GM19468 (cell line): ENCODE measurements around the gene RPUSD2.

ENCODE experiments used
- ATAC-seq: cut with Tn5 transposase; IDR thresholded peaks from one replicate; pipeline ENCODE4 v1.9.1; 2021; ENCODE audit warnings: mild to moderate bottlenecking, moderate library complexity, moderate number of reproducible peaks; ENCODE audit not compliant: unreplicated experiment; ENCODE audit errors: extremely low read depth

RPUSD2 gene, protein sequence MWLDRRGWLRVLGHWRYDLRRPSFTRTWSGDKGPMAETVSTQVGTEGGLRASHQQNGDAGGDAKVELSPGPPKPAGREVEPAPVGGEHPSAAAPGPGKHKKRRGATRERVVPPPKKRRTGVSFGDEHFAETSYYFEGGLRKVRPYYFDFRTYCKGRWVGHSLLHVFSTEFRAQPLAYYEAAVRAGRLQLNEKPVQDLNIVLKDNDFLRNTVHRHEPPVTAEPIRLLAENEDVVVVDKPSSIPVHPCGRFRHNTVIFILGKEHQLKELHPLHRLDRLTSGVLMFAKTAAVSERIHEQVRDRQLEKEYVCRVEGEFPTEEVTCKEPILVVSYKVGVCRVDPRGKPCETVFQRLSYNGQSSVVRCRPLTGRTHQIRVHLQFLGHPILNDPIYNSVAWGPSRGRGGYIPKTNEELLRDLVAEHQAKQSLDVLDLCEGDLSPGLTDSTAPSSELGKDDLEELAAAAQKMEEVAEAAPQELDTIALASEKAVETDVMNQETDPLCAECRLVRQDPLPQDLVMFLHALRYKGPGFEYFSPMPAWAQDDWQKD

DNA sequence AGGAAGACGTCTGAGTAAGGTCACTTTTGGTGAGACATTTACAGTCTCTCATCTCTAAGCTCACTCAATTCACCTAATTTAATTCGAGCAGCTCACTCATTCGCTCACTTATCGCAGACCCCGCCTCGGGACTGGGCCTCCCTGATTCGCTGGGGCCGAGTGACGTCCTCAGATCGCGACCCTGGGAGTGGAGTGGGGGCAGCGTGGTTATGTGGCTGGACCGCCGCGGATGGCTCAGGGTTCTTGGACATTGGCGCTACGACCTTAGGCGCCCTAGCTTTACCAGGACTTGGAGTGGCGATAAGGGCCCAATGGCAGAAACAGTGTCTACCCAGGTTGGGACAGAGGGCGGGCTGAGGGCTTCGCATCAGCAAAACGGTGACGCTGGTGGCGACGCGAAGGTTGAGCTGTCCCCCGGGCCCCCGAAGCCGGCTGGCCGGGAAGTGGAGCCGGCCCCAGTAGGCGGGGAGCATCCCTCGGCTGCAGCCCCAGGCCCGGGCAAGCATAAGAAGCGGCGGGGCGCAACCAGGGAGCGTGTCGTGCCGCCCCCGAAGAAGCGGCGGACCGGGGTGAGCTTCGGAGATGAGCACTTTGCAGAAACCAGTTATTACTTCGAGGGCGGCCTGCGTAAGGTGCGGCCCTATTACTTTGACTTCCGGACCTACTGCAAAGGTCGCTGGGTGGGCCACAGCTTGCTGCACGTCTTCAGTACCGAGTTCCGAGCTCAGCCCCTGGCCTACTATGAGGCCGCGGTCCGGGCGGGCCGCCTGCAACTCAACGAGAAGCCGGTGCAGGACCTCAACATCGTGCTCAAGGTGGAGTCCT is at the start of gene RPUSD2:
Gene RPUSD2, plus strand, starts transcription at position 171 of the 825 bp plus-strand sequence. Its CDS starts 39 bp downstream, at position 210.
- peak; percentile 27 for ATAC-seq

DNA sequence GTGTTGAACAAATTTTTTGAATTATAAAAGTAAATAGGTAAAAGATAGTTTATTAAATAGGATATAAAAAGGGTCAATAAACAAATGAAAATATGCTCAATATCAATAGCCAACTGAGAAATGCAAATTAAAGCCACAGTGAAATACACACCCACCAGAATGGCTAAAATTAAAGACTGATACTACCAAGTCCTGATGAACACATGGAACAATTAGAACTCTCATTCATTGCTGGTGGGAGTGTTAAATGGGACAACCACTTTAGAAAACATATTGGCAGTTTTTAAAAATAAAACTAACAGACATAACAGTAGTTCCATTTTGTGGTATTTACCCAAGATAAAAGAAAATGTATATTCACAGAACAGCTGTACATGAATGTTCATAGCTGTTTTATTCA is 45.5 kb upstream of the RPUSD2 start:
- no peak for ATAC-seq

DNA sequence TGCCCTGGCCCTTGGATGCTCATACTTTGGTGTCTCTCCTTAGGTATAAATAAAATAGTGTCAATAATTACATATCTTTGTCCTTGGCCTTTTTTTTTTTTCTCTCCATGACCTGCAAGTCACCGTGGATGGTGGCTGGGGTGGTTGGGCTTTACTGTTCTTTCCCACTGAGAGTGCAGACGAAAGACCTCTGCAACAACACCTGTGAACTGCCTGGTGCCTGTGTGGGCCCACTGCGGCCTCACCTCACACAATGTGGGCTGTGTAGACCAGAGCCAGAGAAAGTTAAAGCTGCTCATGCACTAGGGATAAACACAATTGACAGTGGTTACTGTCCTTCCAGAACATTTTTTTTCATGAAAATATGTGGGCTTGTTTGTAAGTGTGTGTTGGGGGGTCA is 43.2 kb upstream of the RPUSD2 start:
- ATAC-seq: no peak

DNA sequence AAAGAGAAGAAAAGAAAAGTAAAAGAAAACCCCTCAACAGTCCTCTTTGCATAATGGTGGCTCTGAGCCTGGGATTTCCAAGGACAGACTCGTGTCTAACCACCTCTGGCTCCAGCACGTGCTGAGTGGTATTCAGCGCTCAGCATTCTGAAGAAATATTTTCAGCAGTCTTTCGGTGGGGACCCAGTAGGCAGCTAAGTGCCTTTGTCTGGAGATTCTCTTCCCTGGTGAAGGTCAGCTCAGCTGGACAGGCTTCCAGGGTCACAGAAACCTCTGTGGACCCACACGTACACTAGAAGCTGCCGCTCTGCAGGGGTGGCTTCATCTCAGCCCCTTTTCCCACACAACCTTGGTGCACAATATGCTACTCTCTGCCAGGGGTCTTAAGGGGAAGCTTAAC is 40.3 kb upstream of the RPUSD2 start:
- no peak for ATAC-seq

DNA sequence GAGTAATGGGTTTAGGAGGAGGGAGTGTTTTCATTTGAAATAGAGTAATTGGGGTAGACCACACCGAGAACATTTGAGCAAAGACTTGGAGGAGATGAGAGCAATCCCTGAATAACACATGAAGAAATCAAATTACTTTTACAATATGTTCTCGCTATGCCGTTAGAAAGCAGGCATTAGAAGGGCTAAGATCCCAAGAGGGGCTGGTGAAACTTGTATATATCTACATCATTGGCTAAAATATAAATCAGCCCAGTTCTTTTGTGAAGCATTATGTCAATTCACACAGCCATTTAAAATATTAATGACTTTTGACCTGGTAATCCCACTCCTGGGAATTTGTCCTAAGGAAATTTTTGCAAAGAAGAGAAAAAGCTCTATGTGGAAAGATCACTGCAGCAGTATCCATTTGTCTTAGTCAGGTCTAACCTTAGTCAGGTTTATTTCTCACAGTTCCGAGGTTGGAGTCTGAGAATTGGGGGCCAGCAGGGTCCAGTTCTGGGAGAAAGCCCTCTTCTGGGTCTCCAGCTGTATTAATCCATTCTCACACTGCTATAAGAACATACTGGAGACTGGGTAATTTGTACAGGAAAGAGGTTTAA is 35.2 kb upstream of the RPUSD2 start:
- no peak for ATAC-seq

DNA sequence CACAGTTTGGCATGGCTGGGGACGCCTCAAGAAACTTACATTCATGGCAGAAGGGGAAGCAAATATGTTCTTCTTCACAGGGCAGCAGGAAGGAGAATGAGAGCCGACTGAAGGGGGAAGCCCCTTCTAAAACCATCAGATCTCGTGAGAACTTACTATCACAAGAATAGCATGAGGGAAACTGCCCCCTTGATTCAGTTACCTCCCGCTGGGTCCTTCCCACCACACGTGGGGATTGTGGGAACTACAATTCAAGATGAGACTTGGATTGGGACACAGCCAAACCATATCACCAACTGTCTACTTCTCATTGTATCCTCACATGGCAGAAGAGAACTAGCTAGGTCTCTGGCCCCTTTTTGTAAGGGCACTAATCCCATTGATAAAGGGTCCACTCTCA is 34.7 kb upstream of the RPUSD2 start:
- ATAC-seq: no peak

DNA sequence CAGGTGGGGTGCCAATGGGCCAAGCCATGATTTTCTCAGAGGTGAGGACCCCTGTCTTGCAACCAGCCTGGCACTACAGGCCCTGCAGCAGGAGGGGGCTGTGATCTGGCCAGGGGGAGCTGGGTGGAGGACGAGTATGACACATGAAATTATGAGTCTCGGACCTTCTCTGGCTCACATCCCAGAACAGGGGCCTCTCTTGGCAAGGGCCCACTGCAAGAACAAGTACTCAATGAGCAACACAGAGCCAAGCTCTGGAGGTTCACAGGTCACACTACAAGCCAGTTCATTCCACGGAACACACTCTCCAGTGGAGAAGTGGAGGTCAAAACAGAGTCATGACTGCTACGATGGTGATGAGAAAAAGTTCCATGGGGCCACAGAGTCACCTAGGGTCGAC is 32.6 kb upstream of the RPUSD2 start:
- no peak for ATAC-seq

DNA sequence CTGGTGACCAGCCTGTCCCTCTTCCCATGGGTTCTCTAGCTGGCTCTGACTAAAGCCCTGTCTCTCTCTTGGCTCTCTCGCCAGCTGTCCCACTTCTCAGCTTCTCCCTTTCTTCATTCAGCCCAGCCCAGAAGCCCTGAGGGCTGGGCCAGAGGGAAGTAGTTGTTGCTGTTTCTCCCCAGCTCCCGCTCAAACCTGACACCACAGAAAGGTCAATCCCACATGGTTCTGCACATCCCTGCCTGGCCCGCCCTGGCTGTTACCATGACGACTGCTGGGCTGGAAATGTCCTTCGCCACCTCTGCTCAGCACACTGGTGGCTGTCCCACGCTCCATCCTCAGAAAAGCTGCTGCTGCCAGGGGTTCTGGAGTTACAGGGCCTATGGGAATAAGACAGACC is 30.1 kb upstream of the RPUSD2 start:
- ATAC-seq: no peak

DNA sequence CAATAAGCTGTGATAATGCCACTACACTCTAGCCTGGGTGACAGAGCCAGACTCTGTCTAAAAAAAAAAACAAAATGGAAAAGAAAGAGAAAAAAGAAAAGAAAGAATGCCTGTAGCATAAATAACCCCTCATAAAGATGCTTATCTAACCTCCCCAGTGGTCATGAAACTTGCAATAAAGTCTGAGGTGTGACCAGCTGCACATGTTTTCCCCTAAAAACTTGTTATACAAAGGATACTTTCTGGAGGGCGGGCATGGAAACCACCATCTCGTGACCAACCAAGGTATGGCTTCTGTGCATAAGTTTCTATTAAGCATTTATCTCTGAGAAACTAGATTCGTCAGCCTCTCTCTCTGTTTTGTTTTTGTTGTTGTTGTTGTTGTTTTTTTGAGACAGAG is 26.0 kb upstream of the RPUSD2 start:
- ATAC-seq: no peak

DNA sequence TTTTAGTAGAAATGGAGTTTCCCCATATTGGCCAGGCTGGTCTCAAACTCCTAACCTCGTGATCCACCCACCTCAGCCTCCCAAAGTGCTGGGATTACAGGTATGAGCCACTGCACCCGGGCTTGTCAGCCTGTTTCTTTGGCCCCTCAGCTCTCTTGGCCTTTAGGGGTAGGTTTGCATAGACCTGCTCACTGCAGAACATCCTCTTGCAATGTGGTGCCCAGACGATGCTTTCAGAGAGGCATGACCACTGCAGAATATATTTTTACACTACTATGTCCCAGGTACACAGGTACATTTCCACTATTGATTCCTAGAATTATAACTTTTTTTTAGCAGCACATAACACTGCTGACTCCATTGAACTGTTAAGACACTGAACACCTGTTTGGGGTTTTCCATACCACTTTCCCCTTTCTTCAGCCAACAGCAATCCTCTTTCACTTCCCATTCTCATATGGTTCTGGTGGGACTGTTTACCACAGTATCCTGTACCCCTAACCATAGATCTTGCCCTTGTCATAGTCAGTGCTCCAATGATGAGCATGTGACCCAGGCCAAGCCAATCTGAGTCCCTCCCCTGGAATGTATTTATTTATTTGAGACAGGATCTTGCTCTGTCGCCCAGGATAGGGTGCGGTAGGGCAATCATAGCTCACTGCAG is 25.3 kb upstream of the RPUSD2 start:
- ATAC-seq: no peak

DNA sequence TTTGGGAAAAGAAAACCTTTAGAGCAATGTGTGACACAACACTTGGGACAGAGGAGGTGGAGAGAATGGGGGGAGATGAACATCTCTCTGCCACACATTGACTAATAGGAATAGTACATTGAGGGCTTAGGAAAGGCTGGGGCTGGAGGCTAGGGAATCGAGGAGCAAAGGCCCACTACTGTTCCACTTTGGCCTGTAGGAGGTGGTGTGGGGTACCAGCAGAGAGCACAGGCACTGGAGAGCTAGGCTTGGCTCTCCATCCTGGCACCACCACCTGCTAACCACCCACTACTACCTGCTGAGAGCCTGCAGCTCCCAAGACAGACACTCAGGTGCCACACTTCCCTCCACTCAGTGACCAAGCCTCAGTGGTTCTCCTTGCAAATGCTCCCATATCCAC is 23.6 kb upstream of the RPUSD2 start:
- no peak for ATAC-seq

DNA sequence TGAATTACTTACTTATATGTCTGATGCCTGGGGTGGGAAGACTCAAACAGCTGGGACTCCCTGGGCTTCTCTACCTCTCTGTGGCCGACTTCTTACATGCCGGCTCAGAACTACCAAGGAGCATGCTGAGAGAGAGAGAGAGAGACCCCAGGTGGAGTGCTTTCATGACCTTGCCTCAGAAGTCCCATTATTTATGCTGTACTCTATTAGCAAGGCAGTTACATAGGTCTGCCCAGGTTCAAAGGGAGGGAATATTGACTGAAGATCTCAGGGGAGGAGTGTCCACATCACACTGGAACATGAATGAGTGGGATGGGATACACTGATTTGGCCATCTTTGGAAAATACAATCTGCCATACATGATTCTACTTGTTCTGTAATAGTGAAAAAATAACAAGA is 20.5 kb upstream of the RPUSD2 start:
- ATAC-seq: no peak

DNA sequence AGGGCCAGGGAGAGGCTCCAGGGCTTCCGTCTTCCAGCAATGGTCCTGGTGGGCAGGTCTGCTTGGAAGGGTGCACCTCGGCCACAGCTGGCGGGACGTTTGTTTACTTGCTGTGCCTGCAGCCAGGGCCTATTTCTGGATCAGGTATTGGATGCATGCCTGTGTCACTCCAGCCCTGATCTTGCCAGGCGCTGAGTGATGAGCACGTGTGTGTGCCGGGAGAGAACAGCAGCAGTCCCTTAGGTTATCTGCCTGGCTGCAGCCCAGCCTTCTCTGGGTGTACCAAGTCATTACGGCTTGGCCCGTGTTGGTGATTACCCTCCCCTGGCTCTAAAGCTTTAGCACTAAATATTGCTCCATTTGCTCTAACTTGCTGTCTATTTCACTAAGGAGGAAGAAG is 19.2 kb upstream of the RPUSD2 start:
- no peak for ATAC-seq

DNA sequence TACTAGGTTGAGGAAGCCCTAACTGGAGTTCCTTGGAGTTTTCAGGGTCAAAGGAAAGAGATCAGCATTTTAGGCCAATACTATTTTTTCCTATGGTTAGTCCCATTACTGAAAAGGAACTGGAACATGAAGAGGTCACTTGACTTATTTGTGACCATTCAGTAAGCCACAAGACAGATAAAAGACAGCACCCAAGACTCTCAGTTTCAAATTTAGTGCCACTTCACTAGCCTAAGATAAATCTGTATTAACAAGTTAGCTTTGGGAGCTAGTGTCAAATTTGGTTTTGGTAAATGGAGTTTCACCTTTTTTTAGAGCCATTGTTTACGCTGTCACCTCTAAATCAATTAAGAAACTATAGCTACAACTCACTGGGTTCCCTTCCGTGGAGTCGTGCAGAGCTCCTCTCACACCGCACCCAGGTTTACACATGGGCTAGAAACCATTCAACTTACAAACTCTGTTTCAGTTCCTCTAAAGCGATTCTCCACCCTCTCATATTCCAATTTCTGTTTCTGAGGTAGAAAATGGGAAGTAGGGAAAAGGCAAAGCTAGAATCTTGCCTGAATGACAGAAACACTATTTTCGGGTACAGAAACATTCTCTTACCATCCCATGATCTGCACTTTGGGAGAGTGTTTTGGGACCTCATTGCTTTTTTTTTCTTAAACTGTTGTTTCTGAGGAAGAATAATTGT is 18.6 kb upstream of the RPUSD2 start:
- ATAC-seq: peak; percentile 56

DNA sequence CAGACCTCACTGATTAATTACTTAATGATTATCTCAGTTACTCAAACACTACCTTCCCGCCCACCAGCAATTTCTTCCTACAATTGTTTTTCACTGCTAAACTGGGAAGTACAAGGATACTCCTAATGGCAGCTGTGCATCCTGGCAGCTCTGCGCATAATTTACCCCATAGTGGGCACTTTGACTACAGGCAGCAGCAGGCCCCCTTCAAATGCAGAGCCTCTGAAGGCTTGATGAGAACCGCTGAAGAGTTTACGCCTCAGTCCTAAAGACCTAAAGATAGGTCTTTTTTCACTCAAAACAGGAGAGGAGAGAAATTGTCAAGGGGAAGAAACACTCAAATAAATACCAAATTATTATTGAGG is 15.0 kb upstream of the RPUSD2 start:
- ATAC-seq: no peak

DNA sequence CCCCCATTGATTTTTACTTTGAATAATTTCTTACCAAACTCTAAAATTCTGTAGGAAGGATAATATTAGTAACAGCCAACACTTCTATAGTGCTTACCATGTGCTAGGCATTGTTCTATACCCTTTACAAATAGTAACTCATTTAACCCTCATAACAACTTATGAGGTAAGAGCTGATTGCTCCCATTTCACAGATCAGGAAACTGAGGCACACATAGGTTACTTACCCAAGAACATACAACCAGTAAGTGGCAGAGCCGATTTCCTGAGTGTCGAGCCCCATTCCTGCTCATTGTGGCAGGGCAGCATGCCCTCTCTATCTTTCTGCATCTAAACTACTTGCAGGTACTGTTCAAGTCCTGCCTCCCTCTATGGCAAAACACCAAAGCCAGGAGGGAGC is 13.2 kb upstream of the RPUSD2 start:
- ATAC-seq: no peak

DNA sequence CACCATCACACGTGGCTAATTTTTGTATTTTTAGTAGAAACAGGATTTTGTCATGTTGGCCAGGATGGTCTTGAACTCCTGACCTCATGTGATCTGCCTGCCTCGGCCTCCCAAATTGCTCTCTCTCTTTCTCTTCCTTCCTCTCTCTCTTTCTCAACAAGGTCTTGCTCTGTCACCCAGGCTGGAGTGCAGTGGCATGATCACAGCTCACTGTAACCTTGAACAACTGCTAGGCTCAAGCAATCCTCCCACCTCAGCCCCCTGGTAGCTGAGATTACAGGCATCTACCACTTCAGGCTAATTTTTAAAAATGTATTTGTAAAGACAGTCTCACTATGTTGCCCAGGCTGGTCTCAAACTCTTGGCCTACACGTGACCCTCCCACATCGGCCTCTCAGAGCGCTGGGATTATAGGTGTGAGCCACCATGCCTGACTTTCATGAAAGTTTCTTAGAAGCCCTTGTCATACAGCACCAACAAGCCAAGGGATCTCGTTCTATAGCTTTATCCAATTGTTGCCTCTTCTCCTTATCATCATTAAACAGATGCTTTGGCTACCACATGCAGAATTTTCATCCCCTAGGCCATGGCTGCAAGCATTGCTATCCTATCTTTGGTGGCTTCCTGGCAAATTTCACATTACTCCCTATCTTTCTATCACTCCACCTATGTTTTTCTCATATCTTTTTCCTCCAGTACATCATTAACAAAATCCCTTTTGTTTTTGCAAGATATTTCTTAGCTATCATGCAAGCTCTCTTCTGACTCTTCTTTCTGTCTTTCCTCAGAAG is 10.0 kb upstream of the RPUSD2 start:
- ATAC-seq: no peak

DNA sequence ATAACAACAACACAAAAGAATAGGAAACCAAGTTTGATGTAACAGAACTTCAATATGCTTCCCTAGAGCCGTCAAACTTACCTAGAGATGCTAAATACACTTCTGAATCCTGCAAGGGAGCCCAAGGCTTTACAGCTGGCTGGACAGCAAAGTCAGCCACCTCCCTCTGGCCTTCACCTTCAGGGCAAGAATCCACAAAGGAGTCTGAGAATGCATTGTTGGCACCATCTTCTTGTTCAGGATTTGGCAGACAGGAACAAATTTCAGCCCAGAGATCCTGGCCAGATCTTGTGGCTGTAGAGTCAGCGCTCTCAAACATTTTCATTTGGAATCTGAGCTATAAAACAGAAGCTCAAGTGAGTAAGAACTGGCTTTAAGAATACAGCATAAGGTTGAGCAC is 6.4 kb upstream of the RPUSD2 start:
- ATAC-seq: no peak

DNA sequence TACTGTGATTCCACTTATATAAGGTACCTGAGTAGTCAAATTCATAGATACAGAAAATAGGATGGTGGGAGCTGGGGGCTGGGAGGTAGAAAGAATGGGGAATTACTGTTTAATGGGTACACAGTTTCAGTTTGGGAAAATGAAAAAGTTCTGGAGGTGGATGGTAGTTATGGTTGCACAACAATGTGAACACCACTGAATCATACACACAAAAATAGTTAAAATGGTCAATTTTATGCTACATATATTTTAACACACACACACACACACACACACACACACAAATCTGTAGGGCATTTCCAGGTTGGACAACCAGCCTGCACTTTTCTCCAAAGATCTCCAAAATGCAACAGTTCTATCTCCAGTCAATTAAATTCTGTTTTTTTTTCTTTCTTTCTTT is 5.7 kb upstream of the RPUSD2 start:
- no peak for ATAC-seq
